Measurements from ENCODE around the gene GRIN2D.

GRIN2D gene

GRCh38 chr19:48348045-48348444 lies 45.4 kb upstream of the GRIN2D start:
- Histone ChIP-seq H3K4me3 (ENCODE audit: low read depth, low read length, poor library complexity, severe bottlenecking) (no peak overlapping the region), H2AFZ (ENCODE audit: low read length) (no peak overlapping the region), H3K9me2 (ENCODE audit: low read depth, low read length) (no peaks in the 10 kb centered on the region), H3K36me3 (ENCODE audit: insufficient read depth, low read length) (no peaks in the 10 kb centered on the region), H3F3A (ENCODE audit: insufficient read depth, low read length) (no peaks in the 10 kb centered on the region), H3K9me3 (ENCODE audit: low read length) (no peaks in the 10 kb centered on the region), H3K9ac (ENCODE audit: low read length) (no peak overlapping the region), H3K27ac (ENCODE audit: low read depth, low read length, poor library complexity, severe bottlenecking) (no peak overlapping the region), H3K4me2 (ENCODE audit: low read length) (no peak overlapping the region), H3K4me1 (ENCODE audit: insufficient read depth, low read length, severe bottlenecking) (no peaks in the 10 kb centered on the region), H3K27me3 (ENCODE audit: insufficient read depth, low read length) (no peaks in the 10 kb centered on the region), H3K79me2 (ENCODE audit: insufficient read depth, low read length) (no peaks in the 10 kb centered on the region), H4K20me1 (ENCODE audit: insufficient read depth, low read length) (no peaks in the 10 kb centered on the region)
- TF ChIP-seq CTCF (IDR thresholded peaks at IDR 0.05; ENCODE audit: low read length) (no peak), EZH2 (IDR thresholded peaks at IDR 0.05; ENCODE audit: borderline replicate concordance, low read length) (no peak)

DNA sequence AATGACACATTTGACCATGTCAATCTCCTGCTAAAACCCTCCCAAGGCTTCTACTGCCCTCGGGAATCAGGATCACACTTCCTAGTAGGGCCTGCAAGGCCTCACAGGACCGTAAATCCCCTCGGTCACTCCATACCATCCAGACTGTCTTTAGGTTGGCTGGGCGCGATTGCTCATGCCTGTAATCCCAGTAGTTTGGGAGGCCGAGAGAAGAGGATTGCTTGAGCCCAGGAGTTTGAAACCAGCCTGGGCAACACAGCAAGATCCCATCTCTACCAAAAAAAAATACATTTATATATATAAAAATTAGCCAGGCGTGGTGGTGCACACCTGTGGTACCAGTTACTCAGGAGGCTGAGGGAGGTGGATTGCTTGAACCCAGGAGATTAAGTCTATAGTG lies 44.7 kb upstream of the GRIN2D start:
- no peaks in the 10 kb centered on the region for H3K9me3 ChIP-seq (ENCODE audit: low read length)
- H3K4me1 ChIP-seq (ENCODE audit: insufficient read depth, low read length, severe bottlenecking), result no peaks in the 10 kb centered on the region
- no peaks in the 10 kb centered on the region for H3K9me2 ChIP-seq (ENCODE audit: low read depth, low read length)
- H3K27me3 ChIP-seq (ENCODE audit: insufficient read depth, low read length), result no peaks in the 10 kb centered on the region
- H3K79me2 ChIP-seq (ENCODE audit: insufficient read depth, low read length), result no peaks in the 10 kb centered on the region
- TF ChIP-seq EZH2 (IDR thresholded peaks at IDR 0.05; ENCODE audit: borderline replicate concordance, low read length) (no peak), CTCF (IDR thresholded peaks at IDR 0.05; ENCODE audit: low read length) (no peak)
- H2AFZ ChIP-seq (ENCODE audit: low read length), result no peak overlapping the region
- H3F3A ChIP-seq (ENCODE audit: insufficient read depth, low read length), result no peaks in the 10 kb centered on the region
- no peak overlapping the region for H3K27ac ChIP-seq (ENCODE audit: low read depth, low read length, poor library complexity, severe bottlenecking)
- no peaks in the 10 kb centered on the region for H4K20me1 ChIP-seq (ENCODE audit: insufficient read depth, low read length)
- no peak overlapping the region for H3K4me3 ChIP-seq (ENCODE audit: low read depth, low read length, poor library complexity, severe bottlenecking)
- no peak overlapping the region for H3K4me2 ChIP-seq (ENCODE audit: low read length)
- H3K9ac ChIP-seq (ENCODE audit: low read length), result no peak overlapping the region
- H3K36me3 ChIP-seq (ENCODE audit: insufficient read depth, low read length), result no peaks in the 10 kb centered on the region

- Histone ChIP-seq H2AFZ (ENCODE audit: low read length) (no peak overlapping the region), H3K27ac (ENCODE audit: low read depth, low read length, poor library complexity, severe bottlenecking) (no peak overlapping the region), H4K20me1 (ENCODE audit: insufficient read depth, low read length) (no peaks in the 10 kb centered on the region), H3K4me3 (ENCODE audit: low read depth, low read length, poor library complexity, severe bottlenecking) (no peak overlapping the region), H3K36me3 (ENCODE audit: insufficient read depth, low read length) (no peaks in the 10 kb centered on the region), H3K27me3 (ENCODE audit: insufficient read depth, low read length) (no peaks in the 10 kb centered on the region), H3K9me2 (ENCODE audit: low read depth, low read length) (no peaks in the 10 kb centered on the region), H3F3A (ENCODE audit: insufficient read depth, low read length) (no peaks in the 10 kb centered on the region), H3K9ac (ENCODE audit: low read length) (no peak overlapping the region), H3K4me2 (ENCODE audit: low read length) (no peak overlapping the region), H3K4me1 (ENCODE audit: insufficient read depth, low read length, severe bottlenecking) (no peaks in the 10 kb centered on the region), H3K79me2 (ENCODE audit: insufficient read depth, low read length) (no peaks in the 10 kb centered on the region), H3K9me3 (ENCODE audit: low read length) (no peaks in the 10 kb centered on the region)
- TF ChIP-seq EZH2 (IDR thresholded peaks at IDR 0.05; ENCODE audit: borderline replicate concordance, low read length), result no peak
- no peak for TF ChIP-seq CTCF (IDR thresholded peaks at IDR 0.05; ENCODE audit: low read length)
Observed at GRCh38 chr19:48350856-48351255, 42.6 kb upstream of the GRIN2D start.
